Measurements from ENCODE around the gene COX8A. TPM values are rescaled to one million over a fixed set of nuclear protein-coding genes. Genes with fewer than 3 reads are reported as not detected.
"Not testable (repeated sequence)": the region's sequence is repeated elsewhere in the genome, so short reads cannot be mapped to it uniquely, and the experiment has no call there.

COX8A gene
- total RNA-seq, 1 donor from 2014 or later = 302 TPM

DNA sequence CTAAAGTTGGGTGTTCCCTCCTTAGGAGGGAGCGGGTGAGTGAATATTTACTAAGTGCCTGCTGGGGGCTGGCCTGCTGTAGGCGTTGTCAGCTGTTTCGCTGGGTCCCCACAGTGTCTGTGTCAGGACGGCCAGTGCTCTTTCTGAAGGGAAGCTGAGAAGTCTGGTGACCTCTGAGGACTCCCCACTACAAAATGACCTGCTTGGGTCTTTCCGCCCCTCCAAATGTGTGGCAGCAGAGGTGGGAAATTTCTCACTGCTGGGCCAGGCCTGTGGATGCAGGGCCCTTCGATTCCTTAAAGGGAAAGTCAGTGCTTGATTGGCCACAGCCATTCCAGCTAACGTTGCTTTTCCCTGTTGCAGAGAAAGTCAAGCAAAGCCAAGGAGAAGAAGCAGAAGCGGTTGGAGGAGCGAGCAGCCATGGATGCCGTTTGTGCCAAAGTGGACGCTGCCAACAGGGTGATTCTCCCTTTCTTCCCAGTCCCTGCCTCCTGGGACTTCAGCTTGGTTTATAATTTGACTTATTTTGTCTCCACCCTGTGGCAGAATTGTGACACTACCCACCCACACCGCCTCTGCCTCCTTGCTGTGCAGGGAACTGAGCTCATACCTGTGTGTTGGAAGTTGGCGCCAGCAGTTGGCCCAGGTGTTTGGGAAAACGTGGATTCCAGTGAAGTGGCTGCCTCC, 28.8 kb upstream of the COX8A start:
- no peak overlapping the region for H3K4me3 Mint-ChIP-seq
- no peaks in the 10 kb centered on the region for H3K9me3 Mint-ChIP-seq

DNA sequence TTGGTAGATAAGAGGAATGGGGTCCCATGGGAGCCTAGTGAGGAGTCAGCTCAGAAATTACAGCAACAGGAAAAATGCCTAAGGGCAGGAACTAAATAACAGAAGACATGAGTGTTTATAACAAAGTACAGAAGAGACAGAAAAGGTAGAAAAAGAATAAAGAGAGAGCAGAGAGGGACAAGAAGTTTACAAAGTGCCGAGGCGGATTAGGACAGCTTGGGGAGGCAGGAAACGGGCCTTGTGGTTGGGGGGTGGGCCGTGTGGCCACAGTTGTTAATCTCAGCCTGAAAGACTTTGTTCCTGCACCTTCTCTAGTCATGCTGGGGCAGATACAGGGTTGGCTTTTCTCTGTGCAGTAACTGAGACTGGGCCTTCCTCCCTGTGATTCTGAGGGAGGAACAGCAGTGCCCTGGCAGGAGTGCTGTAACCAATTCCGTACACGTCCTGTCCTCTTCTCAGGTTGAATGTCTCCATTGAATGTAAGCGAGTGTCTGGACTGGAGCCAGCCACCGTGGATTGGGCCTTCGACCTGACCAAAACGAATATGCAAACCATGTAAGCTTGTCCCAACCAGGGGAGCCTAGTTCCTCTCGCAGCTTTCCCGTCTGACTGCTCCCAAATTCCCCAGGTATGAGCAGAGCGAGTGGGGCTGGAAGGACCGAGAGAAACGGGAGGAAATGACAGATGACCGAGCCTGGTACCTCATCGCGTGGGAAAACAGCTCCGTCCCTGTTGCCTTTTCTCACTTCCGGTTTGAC, 22.5 kb upstream of the COX8A start:
- Mint-ChIP-seq H3K27me3 (no peaks in the 10 kb centered on the region), H3K4me3 (peak overlapping the region; percentile 59), H3K27ac (peak overlapping the region; percentile 31), H3K4me1 (peaks cover 20% of the 10 kb centered on the region), H3K36me3 (ENCODE audit: low read depth) (peaks cover 37% of the 10 kb centered on the region), H3K9me3 (no peaks in the 10 kb centered on the region)
- intact Hi-C loops (cut with micrococcal nuclease) = no loop called here
- DNase-seq = peak; percentile 85

More for the DNA sequence above, 28.8 kb upstream of the COX8A start:
- DNase-seq = peak; percentile 84
- Mint-ChIP-seq H3K27ac (no peak overlapping the region), H3K36me3 (ENCODE audit: low read depth) (peaks cover 12% of the 10 kb centered on the region), H3K4me1 (peaks cover 4% of the 10 kb centered on the region), H3K27me3 (no peaks in the 10 kb centered on the region)
- intact Hi-C loops (cut with micrococcal nuclease) = loop anchor here (1.0 kb wide), 1 partner anchor 108 kb away; no protein-coding TSS in a partner anchor

DNA sequence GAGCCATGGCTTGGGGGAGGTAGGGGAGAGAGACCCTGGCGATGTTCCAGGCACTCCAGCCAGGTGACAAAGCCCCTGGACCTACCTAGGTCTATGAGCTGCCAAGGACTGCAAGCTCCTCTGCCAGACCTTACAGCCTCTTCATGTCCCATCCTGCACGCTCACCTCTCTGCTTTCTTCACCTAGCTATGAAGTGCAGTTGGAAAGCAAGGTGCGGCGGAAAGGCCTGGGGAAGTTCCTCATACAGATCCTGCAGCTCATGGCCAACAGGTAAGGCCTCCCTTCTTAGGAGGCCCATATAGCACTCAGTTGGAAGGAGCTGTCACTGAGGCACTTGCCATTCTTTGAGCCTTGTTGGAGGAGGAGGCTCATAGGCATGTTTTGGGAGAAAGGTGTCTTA, 21.9 kb upstream of the COX8A start:
- H3K27me3 Mint-ChIP-seq = no peaks in the 10 kb centered on the region
- peak overlapping the region; percentile 31 for H3K27ac Mint-ChIP-seq
- no peaks in the 10 kb centered on the region for H3K9me3 Mint-ChIP-seq
- peak overlapping the region; percentile 59 for H3K4me3 Mint-ChIP-seq
- DNase-seq = no peak
- intact Hi-C loops (cut with micrococcal nuclease) = no loop called here
- peaks cover 37% of the 10 kb centered on the region for H3K36me3 Mint-ChIP-seq (ENCODE audit: low read depth)
- H3K4me1 Mint-ChIP-seq = peaks cover 20% of the 10 kb centered on the region

DNA sequence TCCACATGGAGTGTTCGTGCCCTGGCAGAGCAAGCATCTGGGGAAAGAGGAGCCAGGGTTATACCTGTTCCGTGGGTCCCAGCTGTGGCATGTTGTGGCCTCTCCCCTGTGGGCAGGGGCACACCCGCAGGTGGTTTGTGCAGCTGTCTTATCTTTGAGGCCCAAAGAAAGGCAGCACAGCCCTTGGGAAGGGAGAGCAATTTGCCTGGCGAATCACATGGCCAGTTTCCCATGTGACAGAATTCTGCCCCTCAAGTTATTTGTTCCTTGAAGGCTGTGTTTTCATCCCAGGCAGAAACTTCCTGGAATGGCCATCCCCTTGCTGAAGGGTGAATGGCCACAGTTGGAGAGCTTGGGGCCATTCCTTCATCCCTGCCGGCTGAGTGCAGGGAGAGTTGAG, 16.4 kb upstream of the COX8A start:
- H3K36me3 Mint-ChIP-seq (ENCODE audit: low read depth) = peaks cover 26% of the 10 kb centered on the region
- no peak overlapping the region for H3K4me3 Mint-ChIP-seq
- DNase-seq = no peak
- intact Hi-C loops (cut with micrococcal nuclease) = no loop called here
- H3K27me3 Mint-ChIP-seq = no peaks in the 10 kb centered on the region
- no peak overlapping the region for H3K27ac Mint-ChIP-seq
- no peaks in the 10 kb centered on the region for H3K9me3 Mint-ChIP-seq
- H3K4me1 Mint-ChIP-seq = peaks cover 10% of the 10 kb centered on the region

DNA sequence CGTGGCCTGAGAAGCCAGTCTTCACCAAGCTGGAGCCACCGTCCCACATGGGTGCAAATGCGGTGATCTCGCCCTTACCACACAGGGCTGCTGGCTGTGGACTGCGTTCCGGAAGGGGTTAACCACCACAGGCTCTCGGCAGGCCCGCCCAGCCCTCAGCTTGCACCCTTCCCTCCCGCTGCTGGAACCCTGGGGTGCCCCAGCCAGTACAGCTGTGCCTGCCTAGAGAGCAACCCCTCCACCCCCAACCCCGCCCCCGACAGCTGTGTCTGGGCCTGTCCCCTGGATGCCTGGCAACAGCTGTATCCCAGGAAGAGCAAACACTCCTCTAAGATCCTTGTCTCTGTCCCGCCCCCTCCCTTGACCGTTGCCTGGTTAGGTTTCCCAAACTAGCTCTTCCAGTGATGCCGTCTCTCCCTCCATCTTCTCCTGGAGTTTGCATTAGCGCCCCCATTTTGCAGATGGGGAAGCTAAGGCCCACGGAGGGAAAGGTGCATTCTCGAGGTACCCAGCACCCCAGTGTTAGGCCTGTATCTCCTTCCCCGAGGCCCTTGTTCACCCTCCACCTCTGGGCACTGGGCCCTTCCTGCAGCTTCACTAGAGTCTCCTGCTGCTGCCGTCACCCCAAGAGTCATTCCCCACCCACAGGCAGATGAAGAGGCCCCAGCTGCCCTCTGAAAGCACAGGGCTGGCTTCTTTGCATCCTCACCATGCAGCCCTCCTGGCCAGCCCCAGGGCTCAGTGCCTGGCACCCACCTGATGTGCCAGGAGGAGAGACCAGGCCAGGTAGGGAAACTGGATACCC, 12.6 kb upstream of the COX8A start:
- peak; percentile 76 for DNase-seq
- peak overlapping the region; percentile 69 for H3K27ac Mint-ChIP-seq
- peaks cover 10% of the 10 kb centered on the region for H3K4me1 Mint-ChIP-seq
- intact Hi-C loops (cut with micrococcal nuclease) = no loop called here
- peak overlapping the region; percentile 55 for H3K4me3 Mint-ChIP-seq
- no peaks in the 10 kb centered on the region for H3K9me3 Mint-ChIP-seq
- H3K36me3 Mint-ChIP-seq (ENCODE audit: low read depth) = no peaks in the 10 kb centered on the region
- no peaks in the 10 kb centered on the region for H3K27me3 Mint-ChIP-seq

DNA sequence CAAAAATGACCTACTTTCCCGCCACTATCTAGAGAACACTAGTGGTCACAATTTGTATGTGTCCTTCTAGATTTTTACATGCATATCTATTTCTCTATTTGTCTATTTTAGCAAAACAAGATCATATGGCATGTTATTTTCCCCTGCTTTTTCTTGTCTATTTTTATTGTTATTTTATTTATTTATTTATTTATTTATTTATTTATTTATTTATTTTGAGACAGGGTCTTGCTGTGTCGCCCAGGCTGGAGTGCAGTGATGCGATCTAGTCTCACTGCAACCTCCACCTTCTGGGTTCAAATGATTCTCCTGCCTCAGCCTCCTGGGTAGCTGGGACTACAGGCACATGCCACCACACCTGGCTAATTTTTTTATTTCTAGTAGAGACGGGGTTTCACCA, 10.5 kb upstream of the COX8A start:
- H3K36me3 Mint-ChIP-seq (ENCODE audit: low read depth); intact Hi-C loops (cut with micrococcal nuclease); H3K4me3 Mint-ChIP-seq: not testable (repeated sequence)

DNA sequence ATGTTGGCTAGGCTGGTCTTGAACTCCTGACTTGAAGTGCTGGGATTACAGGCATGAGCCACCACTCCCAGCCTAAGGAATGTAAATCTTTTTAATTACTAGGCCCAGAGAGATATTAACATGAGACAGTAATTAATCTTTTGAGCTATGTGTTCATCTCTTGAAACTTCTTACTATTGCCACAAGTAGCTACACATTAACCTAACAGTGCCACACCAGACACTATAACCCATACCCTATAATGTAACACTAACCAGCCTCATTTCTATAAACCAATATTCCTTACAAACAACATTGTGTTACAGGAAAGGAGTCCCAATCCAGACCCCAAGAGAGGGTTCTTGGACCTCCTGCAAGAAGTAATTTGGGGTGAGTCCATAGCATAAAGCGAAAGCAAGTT, 8.0 kb upstream of the COX8A start:
- intact Hi-C loops (cut with micrococcal nuclease) = no loop called here
- no peaks in the 10 kb centered on the region for H3K36me3 Mint-ChIP-seq (ENCODE audit: low read depth)

More for the DNA sequence above, 10.5 kb upstream of the COX8A start:
- not testable (repeated sequence) for H3K27ac Mint-ChIP-seq, DNase-seq, H3K27me3 Mint-ChIP-seq, H3K9me3 Mint-ChIP-seq
- peaks cover 10% of the 10 kb centered on the region for H3K4me1 Mint-ChIP-seq

DNA sequence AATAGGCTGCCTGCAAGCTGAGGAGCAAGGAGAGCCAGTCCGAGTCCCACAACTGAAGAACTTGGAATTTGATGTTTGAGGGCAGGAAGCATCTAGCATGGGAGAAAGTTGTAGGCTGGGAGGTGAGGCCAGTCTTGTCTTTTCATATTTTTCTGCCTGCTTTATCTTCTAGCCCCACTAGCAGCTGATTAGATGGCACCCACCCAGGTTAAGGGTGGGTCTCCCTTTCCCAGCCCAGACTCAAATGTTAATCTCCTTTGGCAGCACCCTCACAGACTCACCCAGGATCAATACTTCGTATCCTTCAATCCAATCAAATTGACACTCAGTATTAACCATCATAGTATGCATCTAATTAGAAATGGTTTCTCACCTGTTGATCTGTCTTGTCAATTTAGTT, 5.0 kb upstream of the COX8A start:
- Mint-ChIP-seq H3K36me3 (ENCODE audit: low read depth) (peaks cover 2% of the 10 kb centered on the region), H3K4me3 (no peak overlapping the region), H3K4me1 (peaks cover 5% of the 10 kb centered on the region), H3K27ac (no peak overlapping the region), H3K27me3 (peaks cover 2% of the 10 kb centered on the region), H3K9me3 (no peaks in the 10 kb centered on the region)
- DNase-seq = no peak
- intact Hi-C loops (cut with micrococcal nuclease) = no loop called here

More for the DNA sequence above, 8.0 kb upstream of the COX8A start:
- Mint-ChIP-seq H3K4me1 (peaks cover 4% of the 10 kb centered on the region), H3K27ac (no peak overlapping the region), H3K4me3 (no peak overlapping the region), H3K9me3 (no peaks in the 10 kb centered on the region), H3K27me3 (peaks cover 2% of the 10 kb centered on the region)
- no peak for DNase-seq

DNA sequence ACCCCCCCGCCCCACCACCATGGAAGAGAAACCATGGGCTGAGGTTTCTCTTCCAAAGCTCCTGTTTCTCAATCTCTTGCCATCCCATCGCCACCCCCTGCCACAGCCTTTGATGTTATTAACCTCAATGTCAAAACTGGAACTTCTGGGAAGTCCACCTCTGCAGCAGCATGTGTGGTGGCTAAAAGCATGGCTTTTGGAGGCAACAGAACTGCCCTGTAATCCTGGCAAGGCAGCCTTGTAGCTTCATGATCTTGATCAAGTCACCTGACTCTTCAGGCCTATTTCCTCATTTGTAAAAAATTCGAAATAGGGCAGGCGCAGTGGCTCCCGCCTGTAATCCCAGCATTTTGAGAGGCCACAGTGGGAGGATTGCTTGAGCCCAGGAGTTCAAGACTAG, 3.5 kb upstream of the COX8A start:
- Mint-ChIP-seq H3K36me3 (ENCODE audit: low read depth) (peaks cover 4% of the 10 kb centered on the region), H3K27ac (no peak overlapping the region), H3K4me1 (peaks cover 8% of the 10 kb centered on the region), H3K27me3 (peaks cover 2% of the 10 kb centered on the region), H3K9me3 (no peaks in the 10 kb centered on the region), H3K4me3 (no peak overlapping the region)
- intact Hi-C loops (cut with micrococcal nuclease) = loop anchor here (5.0 to 10.0 kb wide), 2 partner anchors 289 to 334 kb away; partner anchors contain the start of genes CATSPERZ, ESRRA and RTN3
- DNase-seq = no peak

DNA sequence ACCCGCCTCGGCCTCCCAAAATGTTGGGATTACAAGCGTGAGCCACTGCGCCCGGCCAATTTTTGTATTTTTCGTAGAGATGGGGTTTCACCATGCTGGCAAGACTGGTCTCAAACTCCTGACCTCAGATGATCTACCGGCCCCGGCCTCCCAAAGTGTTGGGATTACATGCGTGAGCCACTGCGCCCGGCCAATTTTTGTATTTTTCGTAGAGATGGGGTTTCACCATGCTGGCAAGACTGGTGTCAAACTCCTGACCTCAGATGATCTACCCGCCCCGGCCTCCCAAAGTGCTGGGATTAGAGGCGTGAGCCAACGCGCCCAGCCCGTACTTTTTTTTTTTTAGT, 535 bp upstream of the COX8A start:
- H3K4me3 Mint-ChIP-seq = peak overlapping the region; percentile 100
- H3K36me3 Mint-ChIP-seq (ENCODE audit: low read depth) = peaks cover 19% of the 10 kb centered on the region
- peak overlapping the region; percentile 99 for H3K27ac Mint-ChIP-seq
- not testable (repeated sequence) for H3K9me3 Mint-ChIP-seq, DNase-seq, H3K27me3 Mint-ChIP-seq
- intact Hi-C loops (cut with micrococcal nuclease) = loop anchor here (1.0 to 10.0 kb wide), 4 partner anchors 12 to 331 kb away; partner anchors contain the start of genes CATSPERZ, ESRRA, NAA40 and OTUB1
- peaks cover 18% of the 10 kb centered on the region for H3K4me1 Mint-ChIP-seq

DNA sequence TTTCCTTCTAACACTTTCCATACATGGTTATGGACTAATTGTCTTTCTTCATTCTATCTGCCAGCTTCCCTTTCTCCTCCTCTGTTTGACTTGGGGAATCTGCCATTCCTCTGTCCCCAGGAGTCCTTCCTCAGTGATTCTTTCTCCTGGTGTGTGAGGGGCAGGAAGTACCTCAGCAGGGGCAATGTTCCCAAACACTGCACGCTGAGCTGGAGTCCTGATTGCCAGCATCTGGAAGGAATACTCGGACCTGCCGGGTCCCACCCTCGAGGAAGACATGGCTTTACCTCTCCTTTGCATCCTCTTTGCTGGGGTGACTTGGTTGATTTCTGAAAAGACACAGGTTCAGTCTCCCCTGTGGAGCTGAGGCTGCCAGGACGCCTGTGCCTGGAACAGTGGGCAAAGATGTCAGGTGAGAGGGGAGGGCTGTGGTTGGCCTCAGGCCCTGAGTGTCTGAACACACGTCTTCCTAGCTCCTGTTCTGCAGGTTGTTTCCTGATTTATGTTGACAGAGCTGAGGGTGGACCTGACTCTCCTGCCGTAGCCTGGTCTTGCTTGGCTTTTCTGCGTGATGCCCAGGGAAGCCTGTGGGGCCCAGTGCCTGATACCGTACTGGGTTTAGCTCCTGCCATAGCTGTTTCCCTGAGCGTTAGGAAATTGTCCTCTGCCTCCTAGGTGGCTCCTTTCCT, 4.3 kb downstream of the COX8A start:
- no peak for DNase-seq

DNA sequence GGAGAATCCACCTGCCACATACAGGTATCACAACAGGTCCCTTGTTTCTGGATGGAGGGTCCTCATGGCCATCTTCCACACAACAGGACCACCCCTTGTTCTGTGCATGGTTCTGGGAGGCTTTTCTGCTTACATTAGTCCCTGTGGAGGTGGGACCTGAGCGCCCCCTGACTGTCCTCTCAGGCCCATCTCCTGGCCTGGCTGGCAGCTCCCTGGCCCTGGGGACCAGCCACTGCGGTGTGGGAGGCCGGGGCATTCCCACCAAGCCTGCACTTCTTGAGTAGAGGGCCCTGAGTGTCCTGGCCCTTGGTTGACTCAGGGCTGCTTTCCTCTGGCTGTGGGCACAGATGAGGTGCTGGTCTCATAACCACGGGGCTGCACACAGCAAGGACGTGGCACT, 5.0 kb downstream of the COX8A start:
- Mint-ChIP-seq H3K27ac (no peak overlapping the region), H3K9me3 (no peaks in the 10 kb centered on the region), H3K4me3 (no peak overlapping the region), H3K4me1 (peaks cover 17% of the 10 kb centered on the region), H3K27me3 (no peaks in the 10 kb centered on the region), H3K36me3 (ENCODE audit: low read depth) (peaks cover 21% of the 10 kb centered on the region)
- DNase-seq = no peak
- intact Hi-C loops (cut with micrococcal nuclease) = loop anchor here (10.0 kb wide), 1 partner anchor 325 kb away; the partner anchor contains the start of genes CATSPERZ and ESRRA

More for the DNA sequence above, 4.3 kb downstream of the COX8A start:
- H3K27me3 Mint-ChIP-seq = no peaks in the 10 kb centered on the region
- H3K36me3 Mint-ChIP-seq (ENCODE audit: low read depth) = peaks cover 22% of the 10 kb centered on the region
- H3K9me3 Mint-ChIP-seq = no peaks in the 10 kb centered on the region
- no peak overlapping the region for H3K4me3 Mint-ChIP-seq
- intact Hi-C loops (cut with micrococcal nuclease) = loop anchor here (10.0 kb wide), 1 partner anchor 326 kb away; the partner anchor contains the start of genes CATSPERZ and ESRRA
- peak overlapping the region; percentile 34 for H3K27ac Mint-ChIP-seq
- H3K4me1 Mint-ChIP-seq = peaks cover 18% of the 10 kb centered on the region

DNA sequence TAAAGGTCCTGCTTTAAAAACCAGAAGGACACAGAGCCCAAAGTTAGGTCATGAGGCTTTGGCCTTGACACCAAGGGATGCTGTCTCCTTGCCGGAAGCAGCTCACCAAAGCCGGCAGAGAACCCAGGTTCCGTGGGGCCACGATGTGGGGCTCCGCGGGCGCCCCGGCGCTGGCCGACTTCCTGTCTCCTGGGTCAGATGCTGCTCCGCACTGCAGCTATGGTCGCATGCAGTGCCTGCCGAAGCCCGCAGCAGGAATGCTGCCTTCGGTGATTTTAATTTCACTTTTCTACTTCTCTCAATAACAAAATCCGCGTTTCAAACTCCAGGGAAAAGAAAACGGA, 11.4 kb downstream of the COX8A start:
- peaks cover 29% of the 10 kb centered on the region for H3K4me1 Mint-ChIP-seq
- intact Hi-C loops (cut with micrococcal nuclease) = loop anchor here (1.0 to 5.0 kb wide), 3 partner anchors 11 to 148 kb away; partner anchors contain the start of genes COX8A, MARK2 and NAA40
- H3K4me3 Mint-ChIP-seq = peak overlapping the region; percentile 99
- DNase-seq = peak; percentile 94
- peak overlapping the region; percentile 97 for H3K27ac Mint-ChIP-seq
- no peaks in the 10 kb centered on the region for H3K27me3 Mint-ChIP-seq
- H3K36me3 Mint-ChIP-seq (ENCODE audit: low read depth) = peaks cover 22% of the 10 kb centered on the region
- H3K9me3 Mint-ChIP-seq = no peaks in the 10 kb centered on the region

Data from activated CD4-positive, alpha-beta T cell treated with anti-CD3 and anti-CD28 coated beads, Interleukin-2, amount 10 ng/mL, durations not matched to agents 24 days and 14 days (primary cell).